SK-N-DZ (cell line): Measurements from ENCODE around the gene GRAMD1B.

Experiments used
- DNase-seq: peaks from one replicate; pipeline ENCODE4 v3.0.0-alpha.2; 2015; ENCODE audit warnings: low spot score

Gene GRAMD1B

GRCh38 chr11:123408619-123409455 lies 21.2 kb upstream of the GRAMD1B start:
- DNase-seq = no peak

DNA sequence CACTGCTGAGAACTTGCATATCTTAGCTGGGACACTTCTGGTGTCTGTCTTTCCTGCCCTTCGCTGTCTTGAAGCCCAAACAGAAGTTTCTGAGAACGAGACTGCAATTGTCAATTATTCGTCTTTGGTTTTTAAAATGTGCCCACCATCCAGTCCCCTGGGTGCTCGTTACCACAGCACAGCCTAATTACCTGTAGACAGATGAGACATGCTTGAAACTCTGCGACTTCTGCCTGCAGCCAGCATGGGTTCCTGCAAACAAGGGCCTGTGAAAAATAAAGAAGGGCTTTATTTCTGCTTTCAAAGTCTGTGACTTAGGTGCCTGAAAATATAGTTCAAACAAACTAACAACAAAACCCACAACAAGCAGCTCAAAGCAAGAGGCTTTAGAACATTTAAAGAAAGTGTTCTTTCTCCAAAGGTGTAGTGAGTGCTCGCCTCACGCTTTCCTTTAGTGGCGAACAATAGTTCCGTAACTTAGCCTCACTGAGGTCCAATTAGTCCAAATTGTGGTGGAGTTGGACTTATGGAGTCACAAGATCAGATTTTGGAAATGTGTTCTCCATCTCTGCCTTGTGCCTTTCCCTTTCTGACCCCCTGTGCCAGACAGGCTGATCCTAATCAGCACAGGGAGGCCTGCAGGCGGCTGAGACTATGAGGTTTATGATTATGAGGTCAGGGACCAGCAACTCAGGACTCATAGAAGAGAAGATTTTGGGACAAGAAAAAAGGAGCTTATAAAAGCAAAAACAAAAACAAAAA lies 20.4 kb upstream of the GRAMD1B start:
- peak; percentile 4 for DNase-seq

- no peak for DNase-seq
Measured at GRCh38 chr11:123410218-123410549, 19.9 kb upstream of the GRAMD1B start.

GRCh38 chr11:123413636-123414035 lies 16.4 kb upstream of the GRAMD1B start:
- no peak for DNase-seq

GRCh38 chr11:123416566-123416965 lies 13.5 kb upstream of the GRAMD1B start:
- no peak for DNase-seq

DNA sequence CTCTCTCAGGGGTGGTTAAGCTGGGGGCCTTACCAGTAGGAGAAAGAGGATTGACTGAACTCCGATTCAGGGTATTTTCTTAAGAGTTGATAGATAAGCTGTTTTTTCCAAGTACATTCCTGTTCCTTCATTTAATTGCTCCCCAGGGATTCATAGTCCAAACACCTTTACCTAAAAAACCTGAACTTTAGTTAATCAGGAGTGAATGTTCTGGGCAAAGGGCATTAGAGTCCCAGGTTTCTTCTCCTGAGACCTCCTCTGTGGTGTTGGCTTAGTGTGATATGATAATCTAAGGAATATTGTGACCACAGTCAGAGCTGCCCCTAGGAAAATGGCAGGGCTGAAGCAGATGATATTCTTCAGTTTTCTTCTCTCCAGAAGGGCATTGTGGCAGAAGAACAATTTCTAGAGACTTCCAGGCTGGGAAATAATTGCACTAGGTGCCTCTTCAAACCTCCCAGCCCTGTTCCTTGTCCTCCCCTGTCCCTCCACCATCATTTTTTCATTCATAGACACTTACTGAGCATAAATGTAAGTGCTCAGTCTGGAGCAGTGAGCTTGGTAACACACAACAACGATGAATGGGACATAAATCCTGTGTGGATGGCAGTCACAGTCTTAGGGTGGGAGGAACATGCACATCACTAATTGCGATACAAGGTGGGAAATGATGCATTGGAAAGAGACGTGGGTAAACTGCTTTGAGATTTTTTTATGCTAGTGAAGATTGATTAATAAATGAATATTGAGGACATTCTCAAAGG lies 11.5 kb upstream of the GRAMD1B start:
- no peak for DNase-seq

DNA sequence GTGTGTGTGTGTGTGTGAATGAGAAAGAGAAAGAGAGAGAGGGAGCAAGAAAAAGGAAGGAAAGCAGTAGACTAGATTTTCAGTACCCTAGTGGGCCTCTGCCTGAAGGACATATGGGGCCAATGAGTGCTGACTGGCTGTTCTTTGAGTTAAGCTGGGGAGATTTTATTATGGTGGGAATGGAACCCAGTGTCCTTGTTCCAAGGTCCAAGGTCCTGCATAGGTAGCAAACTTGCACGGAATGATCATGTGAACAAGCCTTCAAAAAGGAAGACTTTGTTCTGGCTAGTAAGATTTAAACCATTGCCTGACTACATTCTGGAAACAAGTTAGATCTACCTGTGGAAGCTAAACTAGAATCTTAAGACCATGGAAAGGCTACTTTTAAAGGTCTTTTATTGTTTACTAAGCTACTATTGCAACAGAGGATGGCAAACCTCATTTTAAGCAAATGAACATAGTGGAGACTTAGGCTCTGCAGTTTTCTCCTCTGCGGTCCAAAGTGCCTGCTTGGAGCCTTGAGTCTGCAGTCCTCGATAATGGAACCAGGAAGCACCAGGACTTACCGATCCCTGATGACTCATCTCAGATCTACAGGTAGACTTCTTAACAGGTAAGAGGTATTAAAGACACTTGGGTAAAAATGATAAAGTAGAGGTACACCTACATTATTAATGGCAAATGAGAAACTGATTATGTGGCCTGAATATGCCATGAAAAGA lies 10.2 kb upstream of the GRAMD1B start:
- DNase-seq = no peak

GRCh38 chr11:123421589-123421988 lies 8.5 kb upstream of the GRAMD1B start:
- no peak for DNase-seq

DNA sequence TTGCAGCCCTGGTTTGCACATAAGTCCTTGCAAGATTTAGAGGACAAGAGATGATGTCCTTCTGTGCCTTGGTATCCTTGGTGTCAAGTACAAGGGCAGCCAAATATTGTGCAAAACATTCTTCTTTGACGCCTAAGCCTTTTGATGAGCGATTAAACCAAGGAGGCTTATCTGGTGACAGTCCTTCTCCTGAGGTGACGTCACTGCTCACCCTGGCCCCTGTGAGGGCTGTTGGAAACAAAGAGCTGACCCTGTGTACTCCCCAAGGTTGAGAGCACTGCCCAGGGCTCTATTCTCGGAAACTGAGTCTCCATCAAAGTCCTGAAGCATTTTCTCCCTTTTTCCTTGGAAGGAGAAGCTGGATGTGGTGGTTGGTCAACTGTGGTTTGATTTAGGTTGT lies 4.7 kb upstream of the GRAMD1B start:
- no peak for DNase-seq

GRCh38 chr11:123426789-123427188 lies 3.3 kb upstream of the GRAMD1B start:
- no peak for DNase-seq

DNA sequence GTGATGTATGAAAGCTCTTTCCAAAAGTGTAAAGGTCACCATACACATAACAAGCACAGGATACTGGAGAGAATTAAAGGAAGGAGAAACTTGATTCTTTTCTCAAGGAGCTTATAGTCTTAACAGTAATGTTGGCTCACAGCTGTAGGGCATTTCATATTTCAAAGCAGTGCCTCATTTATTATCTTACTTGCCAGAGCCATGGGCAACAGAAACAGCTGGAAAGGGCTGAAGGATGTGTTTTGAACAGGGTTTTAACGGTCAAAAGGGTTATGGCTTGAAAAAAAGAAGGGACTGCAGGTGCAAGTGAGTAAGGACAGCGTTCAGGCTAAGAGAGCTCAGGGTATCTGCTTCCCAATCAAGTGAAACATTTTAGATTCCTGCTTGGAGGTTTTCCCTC lies 2.7 kb upstream of the GRAMD1B start:
- DNase-seq = no peak

- DNase-seq = no peak
Measured at GRCh38 chr11:123428116-123428715, 1.9 kb upstream of the GRAMD1B start.

DNA sequence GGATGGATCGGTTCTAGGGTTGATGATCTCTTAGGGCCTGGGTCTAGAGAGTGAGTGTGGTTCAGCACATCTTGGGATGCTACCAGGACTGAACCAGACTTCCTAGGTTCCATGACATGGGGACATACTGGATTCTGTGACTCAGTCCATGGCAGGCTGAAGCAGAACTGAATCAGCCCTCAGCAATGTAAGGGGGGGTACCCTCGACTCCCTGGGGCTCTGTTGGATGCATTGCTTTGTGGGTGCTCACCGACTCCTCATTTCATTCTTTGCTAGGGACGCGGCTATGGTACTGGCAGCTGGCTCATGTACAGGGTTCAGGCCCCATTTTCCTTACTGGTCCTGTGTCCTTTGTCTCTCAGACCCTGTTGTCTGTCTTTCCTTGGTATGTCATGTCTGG lies 733 bp upstream of the GRAMD1B start:
- DNase-seq = no peak

GRCh38 chr11:123430721-123431497 lies 840 bp downstream of the GRAMD1B start:
- DNase-seq = peak; percentile 21

DNA sequence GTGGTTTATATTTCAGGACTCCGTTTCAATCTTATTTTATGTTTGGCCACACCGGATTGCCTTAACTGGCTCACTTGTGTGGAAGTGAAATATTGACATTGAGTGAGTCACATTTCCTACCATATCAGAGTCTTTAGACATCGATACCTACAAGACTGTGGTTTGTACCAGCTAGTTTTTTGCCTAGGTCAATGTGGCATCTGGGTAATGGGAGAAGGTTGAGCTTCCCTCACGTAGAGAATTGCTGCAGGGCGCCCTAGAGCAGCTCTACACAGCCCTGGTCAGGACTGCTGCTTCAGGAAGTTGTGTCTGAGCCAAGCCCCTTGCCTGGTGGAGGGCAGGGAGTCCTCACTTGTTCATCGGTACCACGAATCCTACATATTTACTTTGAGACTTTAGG lies 1.6 kb downstream of the GRAMD1B start:
- no peak for DNase-seq

DNA sequence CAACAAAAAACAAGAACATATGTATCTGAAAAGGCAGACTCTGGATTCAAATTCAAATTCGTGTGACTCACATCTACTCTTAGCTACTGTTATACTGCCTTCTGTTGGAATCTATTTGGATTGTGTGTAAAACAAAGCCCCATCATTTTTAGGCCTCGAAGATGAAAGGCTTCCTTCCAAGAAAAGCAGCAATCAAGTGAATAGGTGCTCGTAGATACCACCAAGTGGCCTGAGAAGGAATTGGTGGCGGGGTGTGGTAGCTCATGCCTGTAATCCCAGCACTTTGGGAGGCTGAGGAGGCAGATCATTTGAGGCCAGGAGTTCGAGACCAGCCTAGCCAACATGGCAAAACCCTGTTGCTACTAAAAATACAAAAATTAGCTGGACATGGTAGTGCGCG lies 4.2 kb downstream of the GRAMD1B start:
- peak; percentile 21 for DNase-seq

DNA sequence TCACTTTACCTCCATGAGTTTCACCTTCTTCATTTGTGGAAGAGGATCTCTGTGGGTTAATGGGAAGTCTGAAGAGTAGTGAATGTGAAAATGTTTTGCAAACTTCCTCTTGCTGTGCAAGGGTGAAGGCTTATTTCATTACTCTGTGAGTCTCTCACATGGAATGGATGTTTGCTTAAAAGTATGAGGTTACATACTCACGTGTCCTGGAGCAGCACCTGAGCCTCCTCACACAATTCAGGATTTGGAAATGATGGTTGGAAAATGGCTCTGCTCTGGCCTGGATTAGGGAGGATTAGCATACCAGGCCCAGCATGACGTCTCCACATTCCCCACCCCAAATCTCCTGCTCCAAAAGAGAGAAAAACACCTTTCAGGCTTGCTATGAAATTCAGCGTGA lies 4.8 kb downstream of the GRAMD1B start:
- DNase-seq = no peak

- no peak for DNase-seq
Measured at GRCh38 chr11:123437236-123437979, 7.3 kb downstream of the GRAMD1B start.

- no peak for DNase-seq
Measured at GRCh38 chr11:123438131-123438627, 8.1 kb downstream of the GRAMD1B start.

DNA sequence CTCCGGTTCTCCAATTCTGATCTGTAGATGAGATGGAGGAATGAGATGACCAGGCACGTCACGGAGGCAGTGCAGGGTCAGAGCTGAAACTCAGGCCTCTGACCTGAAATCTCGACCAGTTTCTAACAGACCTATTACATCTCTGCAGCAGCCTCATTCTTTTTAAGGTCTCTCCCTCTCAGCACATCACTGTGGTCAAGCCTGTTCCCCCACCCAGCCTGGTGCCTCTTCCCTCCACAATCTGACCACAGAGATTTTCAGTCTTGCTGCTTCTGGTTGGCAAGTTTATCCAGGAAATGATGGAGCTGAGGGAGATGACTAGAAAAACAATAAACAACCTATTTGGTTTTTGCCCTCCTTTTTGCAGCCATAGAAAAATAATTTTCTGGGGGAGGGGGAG lies 9.5 kb downstream of the GRAMD1B start:
- no peak for DNase-seq
